ENCODE results near the gene FOLR3. TPM values are rescaled to one million over a fixed set of nuclear protein-coding genes. Genes with fewer than 3 reads are reported as not detected.

FOLR3 gene
- total RNA-seq, 1 donor from 2014 or later: not detected

GRCh38 chr11:72114570-72114969 lies 21.0 kb upstream of the FOLR3 start:
- Mint-ChIP-seq H3K27me3 (ENCODE audit: low read depth, unreplicated experiment) (peaks cover 2% of the 10 kb centered on the region), H3K27ac (ENCODE audit: unreplicated experiment) (no peak overlapping the region), H3K4me3 (ENCODE audit: unreplicated experiment) (no peak overlapping the region), H3K4me1 (ENCODE audit: low read depth, unreplicated experiment) (peaks cover 4% of the 10 kb centered on the region), H3K9me3 (ENCODE audit: unreplicated experiment) (peaks cover 2% of the 10 kb centered on the region), H3K36me3 (ENCODE audit: low read depth, unreplicated experiment) (peaks cover 10% of the 10 kb centered on the region)
- Histone ChIP-seq H3K27me3 (ENCODE audit: insufficient read depth, low read length) (no peaks in the 10 kb centered on the region), H3K4me2 (ENCODE audit: low read length) (no peak overlapping the region), H3K9me3 (ENCODE audit: insufficient read depth, low read depth, low read length) (no peaks in the 10 kb centered on the region), H4K20me1 (ENCODE audit: insufficient read depth, low read length) (no peaks in the 10 kb centered on the region), H2AFZ (ENCODE audit: low read depth, low read length) (no peak overlapping the region), H3K79me2 (ENCODE audit: insufficient read depth, low read length) (no peaks in the 10 kb centered on the region), H3K4me3 (ENCODE audit: insufficient read depth, low read depth, low read length) (no peak overlapping the region), H3K9ac (ENCODE audit: low read length) (no peak overlapping the region), H3K36me3 (ENCODE audit: insufficient read depth, low read length) (no peaks in the 10 kb centered on the region), H3K4me1 (ENCODE audit: insufficient read depth, low read length) (peaks cover 20% of the 10 kb centered on the region), H3K27ac (ENCODE audit: low read depth, low read length) (no peak overlapping the region)
- DNase-seq (ENCODE audit: low read depth) (no peak), FAIRE-seq (no peak)
- TF ChIP-seq EZH2 (IDR thresholded peaks at IDR 0.05; ENCODE audit: insufficient read depth, low read length) (no peak), CTCF (IDR thresholded peaks at IDR 0.05; ENCODE audit: insufficient read depth, low read depth, low read length) (no peak)

- TF ChIP-seq EZH2 (IDR thresholded peaks at IDR 0.05; ENCODE audit: insufficient read depth, low read length) (no peak), CTCF (IDR thresholded peaks at IDR 0.05; ENCODE audit: insufficient read depth, low read depth, low read length) (no peak)
- no peak overlapping the region for H3K4me2 ChIP-seq (ENCODE audit: low read length)
- no peaks in the 10 kb centered on the region for H3K27me3 ChIP-seq (ENCODE audit: insufficient read depth, low read length)
- DNase-seq (ENCODE audit: low read depth): no peak
- no peak for FAIRE-seq
- no peaks in the 10 kb centered on the region for H4K20me1 ChIP-seq (ENCODE audit: insufficient read depth, low read length)
- Mint-ChIP-seq H3K4me3 (ENCODE audit: unreplicated experiment) (no peak overlapping the region), H3K27me3 (ENCODE audit: low read depth, unreplicated experiment) (peaks cover 2% of the 10 kb centered on the region), H3K36me3 (ENCODE audit: low read depth, unreplicated experiment) (peaks cover 4% of the 10 kb centered on the region), H3K27ac (ENCODE audit: unreplicated experiment) (no peak overlapping the region), H3K4me1 (ENCODE audit: low read depth, unreplicated experiment) (peaks cover 4% of the 10 kb centered on the region), H3K9me3 (ENCODE audit: unreplicated experiment) (peaks cover 2% of the 10 kb centered on the region)
- no peak overlapping the region for H3K9ac ChIP-seq (ENCODE audit: low read length)
- H3K27ac ChIP-seq (ENCODE audit: low read depth, low read length): no peak overlapping the region
- H3K4me1 ChIP-seq (ENCODE audit: insufficient read depth, low read length): peaks cover 17% of the 10 kb centered on the region
- H2AFZ ChIP-seq (ENCODE audit: low read depth, low read length): no peak overlapping the region
- H3K79me2 ChIP-seq (ENCODE audit: insufficient read depth, low read length): no peaks in the 10 kb centered on the region
- no peak overlapping the region for H3K4me3 ChIP-seq (ENCODE audit: insufficient read depth, low read depth, low read length)
- no peaks in the 10 kb centered on the region for H3K36me3 ChIP-seq (ENCODE audit: insufficient read depth, low read length)
- H3K9me3 ChIP-seq (ENCODE audit: insufficient read depth, low read depth, low read length): no peaks in the 10 kb centered on the region
Measured at GRCh38 chr11:72116019-72116755, 19.3 kb upstream of the FOLR3 start.

- DNase-seq (ENCODE audit: low read depth): no peak
- Mint-ChIP-seq H3K9me3 (ENCODE audit: unreplicated experiment) (peaks cover 2% of the 10 kb centered on the region), H3K4me3 (ENCODE audit: unreplicated experiment) (no peak overlapping the region), H3K27me3 (ENCODE audit: low read depth, unreplicated experiment) (peaks cover 12% of the 10 kb centered on the region), H3K4me1 (ENCODE audit: low read depth, unreplicated experiment) (no peaks in the 10 kb centered on the region), H3K36me3 (ENCODE audit: low read depth, unreplicated experiment) (peaks cover 4% of the 10 kb centered on the region), H3K27ac (ENCODE audit: unreplicated experiment) (no peak overlapping the region)
- Histone ChIP-seq H2AFZ (ENCODE audit: low read depth, low read length) (no peak overlapping the region), H3K36me3 (ENCODE audit: insufficient read depth, low read length) (no peaks in the 10 kb centered on the region), H3K9me3 (ENCODE audit: insufficient read depth, low read depth, low read length) (no peaks in the 10 kb centered on the region), H3K4me1 (ENCODE audit: insufficient read depth, low read length) (no peaks in the 10 kb centered on the region), H3K79me2 (ENCODE audit: insufficient read depth, low read length) (no peaks in the 10 kb centered on the region), H3K27me3 (ENCODE audit: insufficient read depth, low read length) (no peaks in the 10 kb centered on the region), H3K27ac (ENCODE audit: low read depth, low read length) (no peak overlapping the region), H3K4me3 (ENCODE audit: insufficient read depth, low read depth, low read length) (no peak overlapping the region), H3K9ac (ENCODE audit: low read length) (no peak overlapping the region), H4K20me1 (ENCODE audit: insufficient read depth, low read length) (no peaks in the 10 kb centered on the region), H3K4me2 (ENCODE audit: low read length) (no peak overlapping the region)
- no peak for TF ChIP-seq EZH2 (IDR thresholded peaks at IDR 0.05; ENCODE audit: insufficient read depth, low read length)
- TF ChIP-seq CTCF (IDR thresholded peaks at IDR 0.05; ENCODE audit: insufficient read depth, low read depth, low read length): no peak
- no peak for FAIRE-seq
Measured at GRCh38 chr11:72119198-72119597, 16.3 kb upstream of the FOLR3 start.

Measured in astrocyte (in vitro differentiated cells and primary cell).